Left ventricle myocardium inferior (tissue), 1 donor: ENCODE results near the gene SLC22A23. TPM values are rescaled to one million over a fixed set of nuclear protein-coding genes. Genes with fewer than 3 reads are reported as not detected.
"Not testable (repeated sequence)": the region's sequence is repeated elsewhere in the genome, so short reads cannot be mapped to it uniquely, and the experiment has no call there.

Source experiments
- DNase-seq: peaks from one replicate; pipeline ENCODE4 v3.0.0-alpha.2; 2020
- H3K27ac ChIP-seq: fragments of 200-600 bp; replicated peaks from 2 replicates; pipeline ENCODE4 v1.8.0; 2021
- H3K27me3 ChIP-seq: fragments of 200-600 bp; 2 replicates; pipeline ENCODE4 v1.8.0; 2021; ENCODE audit warnings: low read depth
- H3K36me3 ChIP-seq: fragments of 200-600 bp; 2 replicates; pipeline ENCODE4 v1.8.0; 2021
- H3K4me1 ChIP-seq: fragments of 200-600 bp; 2 replicates; pipeline ENCODE4 v1.8.0; 2021
- H3K4me3 ChIP-seq: fragments of 200-600 bp; 2 replicates; pipeline ENCODE4 v1.8.0; 2021; ENCODE audit warnings: mild to moderate bottlenecking, moderate library complexity
- H3K9me3 ChIP-seq: fragments of 200-600 bp; replicated peaks from 2 replicates; pipeline ENCODE4 v1.8.0; 2021
- CTCF ChIP-seq: fragments of 200-600 bp; IDR thresholded peaks from 2 replicates; pipeline ENCODE4 v1.8.0; 2021; ENCODE audit warnings: antibody characterized with exemption, mild to moderate bottlenecking, borderline replicate concordance
- intact Hi-C: fragments of 100-400 bp; cut with micrococcal nuclease; formaldehyde crosslinking; loops from one replicate; pipeline ENCODE4 v1.11.0; 2022
- total RNA-seq: library from RNA; stranded (reverse); fragmentation: NEBNext Ultra II Directional; extraction: Animal tissue kit (Norgen Biotek cat#: 25700); gene quantifications from one replicate; pipeline ENCODE4 v1.2.1, GENCODE V29; 2021
- donor health status: DM: no; HTN: yes; CAD: no; lungs with severe emphysema.

The SLC22A23 gene
- total RNA-seq, 1 donor from 2014 or later = 7.0 TPM

GRCh38 chr6:3382326-3383279 is 74.2 kb downstream of the SLC22A23 start:
- Histone ChIP-seq H3K36me3 (no peaks in the 10 kb centered on the region), H3K9me3 (no peaks in the 10 kb centered on the region), H3K27ac (no peak overlapping the region), H3K4me3 (no peak overlapping the region), H3K4me1 (peaks cover 23% of the 10 kb centered on the region), H3K27me3 (no peaks in the 10 kb centered on the region)
- no peak for DNase-seq
- intact Hi-C loops = no loop called here
- no peak for TF ChIP-seq CTCF

GRCh38 chr6:3381233-3381921 is 75.5 kb downstream of the SLC22A23 start:
- H3K4me1 ChIP-seq = peaks cover 28% of the 10 kb centered on the region
- no peaks in the 10 kb centered on the region for H3K27me3 ChIP-seq
- H3K27ac ChIP-seq = no peak overlapping the region
- H3K9me3 ChIP-seq = no peaks in the 10 kb centered on the region
- TF ChIP-seq CTCF = no peak
- DNase-seq = no peak
- no peaks in the 10 kb centered on the region for H3K36me3 ChIP-seq
- no peak overlapping the region for H3K4me3 ChIP-seq
- intact Hi-C loops = no loop called here

GRCh38 chr6:3380344-3381232 is 76.3 kb downstream of the SLC22A23 start:
- Histone ChIP-seq H3K27ac (no peak overlapping the region), H3K36me3 (no peaks in the 10 kb centered on the region), H3K4me3 (no peak overlapping the region), H3K9me3 (no peaks in the 10 kb centered on the region), H3K4me1 (peaks cover 24% of the 10 kb centered on the region), H3K27me3 (no peaks in the 10 kb centered on the region)
- DNase-seq = no peak
- intact Hi-C loops = no loop called here
- no peak for TF ChIP-seq CTCF

- intact Hi-C loops = no loop called here
- Histone ChIP-seq H3K9me3 (no peaks in the 10 kb centered on the region), H3K4me3 (no peak overlapping the region), H3K27ac (no peak overlapping the region), H3K36me3 (no peaks in the 10 kb centered on the region), H3K27me3 (no peaks in the 10 kb centered on the region), H3K4me1 (peaks cover 24% of the 10 kb centered on the region)
- DNase-seq = no peak
- no peak for TF ChIP-seq CTCF
These were observed 77.3 kb downstream of the SLC22A23 start for GRCh38 chr6:3379482-3380060.

GRCh38 chr6:3378808-3379207 is 78.0 kb downstream of the SLC22A23 start:
- H3K27me3 ChIP-seq, H3K27ac ChIP-seq, intact Hi-C loops, H3K9me3 ChIP-seq, DNase-seq, H3K36me3 ChIP-seq, H3K4me3 ChIP-seq: not testable (repeated sequence)
- H3K4me1 ChIP-seq = peaks cover 24% of the 10 kb centered on the region

GRCh38 chr6:3378398-3378782 is 78.5 kb downstream of the SLC22A23 start:
- DNase-seq, H3K27me3 ChIP-seq, H3K9me3 ChIP-seq, H3K36me3 ChIP-seq, H3K4me3 ChIP-seq, intact Hi-C loops, H3K27ac ChIP-seq: not testable (repeated sequence)
- peaks cover 24% of the 10 kb centered on the region for H3K4me1 ChIP-seq
